Measurements from ENCODE around the gene NRIP1.

GRCh38 chr21:14962217-14962616, 102.6 kb downstream of the NRIP1 start:
- no peak for TF ChIP-seq CEBPB (IDR thresholded peaks at IDR 0.05)
- TF ChIP-seq USF1 (IDR thresholded peaks at IDR 0.05): no peak
- TF ChIP-seq EGR1 (IDR thresholded peaks at IDR 0.05): no peak
- TF ChIP-seq RAD21 (IDR thresholded peaks at IDR 0.05; ENCODE audit: low read depth): no peak
- TF ChIP-seq EP300 (IDR thresholded peaks at IDR 0.05; ENCODE audit: borderline replicate concordance): no peak
- TF ChIP-seq REST (IDR thresholded peaks at IDR 0.05; ENCODE audit: low read depth): no peak
